Neural cell (in vitro differentiated cells): ENCODE results near the gene RPS4Y2. TPM values are rescaled to one million over a fixed set of nuclear protein-coding genes. Genes with fewer than 3 reads are reported as not detected.

Experiments
- H2AFZ ChIP-seq: fragments of 200-600, 300-800 bp; sonication (generic), shearing (Covaris generic); 2 replicates; pipeline ENCODE4 v1.6.0; 2014; ENCODE audit warnings: low read depth, mild to moderate bottlenecking, antibody characterized with exemption, low read length, moderate library complexity
- H3F3A ChIP-seq: fragments of 200-600 bp; shearing (Covaris generic); 2 replicates; pipeline ENCODE4 v1.6.1; 2016; ENCODE audit warnings: mild to moderate bottlenecking, moderate library complexity, mixed read lengths, antibody characterized with exemption, low read length; ENCODE audit not compliant: insufficient read depth, poor library complexity, severe bottlenecking
- H3K27ac ChIP-seq: fragments of 200-600, 300-800 bp; sonication (generic), shearing (Covaris generic); 2 replicates; pipeline ENCODE4 v1.5.1; 2014; ENCODE audit warnings: mild to moderate bottlenecking, low read length, moderate library complexity
- H3K27me3 ChIP-seq: fragments of 300-800, 200-600 bp; sonication (generic), shearing (Covaris generic); 2 replicates; pipeline ENCODE4 v1.6.0; 2014; ENCODE audit warnings: mild to moderate bottlenecking, low read depth, low read length, moderate library complexity; ENCODE audit not compliant: insufficient read depth
- H3K36me3 ChIP-seq: fragments of 300-800, 200-600 bp; sonication (generic), shearing (Covaris generic); 2 replicates; pipeline ENCODE4 v1.5.1; 2014; ENCODE audit warnings: mild to moderate bottlenecking, antibody characterized with exemption, low read length, moderate library complexity; ENCODE audit not compliant: insufficient read depth
- H3K4me2 ChIP-seq: fragments of 300-800, 200-600 bp; sonication (generic), shearing (Covaris generic); 2 replicates; pipeline ENCODE4 v1.6.0; 2014; ENCODE audit warnings: mild to moderate bottlenecking, low read length
- H3K4me3 ChIP-seq: fragments of 300-800, 200-600 bp; sonication (generic), shearing (Covaris generic); 2 replicates; pipeline ENCODE4 v1.5.1; 2014; ENCODE audit warnings: mild to moderate bottlenecking, low read length, moderate library complexity
- H3K79me2 ChIP-seq: fragments of 200-600 bp; shearing (Covaris generic); replicated peaks from 2 replicates; pipeline ENCODE4 v1.6.0; 2014; ENCODE audit warnings: mild to moderate bottlenecking, low read length, moderate library complexity; ENCODE audit not compliant: insufficient read depth
- H3K9ac ChIP-seq: fragments of 300-800, 200-600 bp; sonication (generic), shearing (Covaris generic); 2 replicates; pipeline ENCODE4 v1.6.1; 2016; ENCODE audit warnings: mild to moderate bottlenecking, low read length, mixed read lengths
- H3K9me2 ChIP-seq: fragments of 200-600 bp; shearing (Covaris generic); 2 replicates; pipeline ENCODE4 v1.6.1; 2016; ENCODE audit warnings: mild to moderate bottlenecking, low read length, mixed read lengths; ENCODE audit not compliant: insufficient read depth
- H3K9me3 ChIP-seq: fragments of 200-600, 300-800 bp; sonication (generic), shearing (Covaris generic); 2 replicates; pipeline ENCODE4 v1.6.1; 2016; ENCODE audit warnings: mild to moderate bottlenecking, mixed run types, low read length, moderate library complexity, mixed read lengths
- H4K20me1 ChIP-seq: fragments of 200-600 bp; shearing (Covaris generic); 2 replicates; pipeline ENCODE4 v1.6.1; 2016; ENCODE audit warnings: mild to moderate bottlenecking, mixed run types; ENCODE audit not compliant: insufficient read depth
- CTCF ChIP-seq: fragments of 450-650 bp; IDR thresholded peaks from 2 replicates; pipeline ENCODE4 v1.5.1; 2014; ENCODE audit warnings: antibody characterized with exemption, mild to moderate bottlenecking, moderate library complexity; ENCODE audit not compliant: poor library complexity, severe bottlenecking
- EP300 ChIP-seq: fragments of 450-650 bp; conservative IDR thresholded peaks from 2 replicates; pipeline ENCODE4 v1.6.1; 2014; ENCODE audit warnings: antibody characterized with exemption, mild to moderate bottlenecking, moderate library complexity; ENCODE audit not compliant: poor library complexity, severe bottlenecking
- EZH2 ChIP-seq: fragments of 200-600, 300-800 bp; shearing (Covaris generic), sonication (generic); IDR thresholded peaks from 2 replicates; pipeline ENCODE4 v1.6.1; 2014; ENCODE audit warnings: antibody characterized with exemption, low read length, borderline replicate concordance, mild to moderate bottlenecking; ENCODE audit not compliant: insufficient read depth, poor library complexity, severe bottlenecking
- MXI1 ChIP-seq: fragments of 450-650 bp; conservative IDR thresholded peaks from 2 replicates; pipeline ENCODE4 v1.6.1; 2014; ENCODE audit warnings: antibody characterized with exemption, mild to moderate bottlenecking; ENCODE audit not compliant: poor library complexity, severe bottlenecking
- POLR2AphosphoS5 ChIP-seq: IDR thresholded peaks from 2 replicates; pipeline ENCODE4 v1.6.1; 2012
- RAD21 ChIP-seq: fragments of 450-650 bp; conservative IDR thresholded peaks from 2 replicates; pipeline ENCODE4 v1.6.1; 2014; ENCODE audit warnings: antibody characterized with exemption, mild to moderate bottlenecking, moderate library complexity
- REST ChIP-seq: IDR thresholded peaks from 2 replicates; pipeline ENCODE4 v1.6.1; 2012; ENCODE audit warnings: borderline replicate concordance
- SMC3 ChIP-seq: fragments of 450-650 bp; conservative IDR thresholded peaks from 2 replicates; pipeline ENCODE4 v1.6.1; 2014; ENCODE audit warnings: antibody characterized with exemption, mild to moderate bottlenecking, moderate library complexity; ENCODE audit not compliant: poor library complexity
- TAF1 ChIP-seq: IDR thresholded peaks from 2 replicates; pipeline ENCODE4 v1.6.1; 2012; ENCODE audit warnings: low read depth
- polyA plus RNA-seq: library from polyadenylated mRNA; depleted of rRNA; stranded (reverse); fragments of >200 nt; gene quantifications from 2 replicates; pipeline ENCODE4 v1.2.3, GENCODE V29; 2014

Gene RPS4Y2
- polyA plus RNA-seq, 1 donor from 2014 or later: not detected

- no peaks in the 10 kb centered on the region for H3F3A ChIP-seq
- no peaks in the 10 kb centered on the region for H3K36me3 ChIP-seq
- H2AFZ ChIP-seq: no peak overlapping the region
- H3K27ac ChIP-seq: no peak overlapping the region
- TF ChIP-seq CTCF (no peak), EP300 (no peak), TAF1 (no peak), RAD21 (no peak), REST (no peak), SMC3 (no peak), MXI1 (no peak), POLR2AphosphoS5 (no peak), EZH2 (no peak)
- no peaks in the 10 kb centered on the region for H3K9me3 ChIP-seq
- no peaks in the 10 kb centered on the region for H3K79me2 ChIP-seq
- H4K20me1 ChIP-seq: no peaks in the 10 kb centered on the region
- no peak overlapping the region for H3K4me3 ChIP-seq
- H3K9me2 ChIP-seq: no peaks in the 10 kb centered on the region
- no peak overlapping the region for H3K4me2 ChIP-seq
- H3K9ac ChIP-seq: no peak overlapping the region
- H3K27me3 ChIP-seq: no peaks in the 10 kb centered on the region
Observed at GRCh38 chrY:20763869-20764268, 8.0 kb downstream of the RPS4Y2 start.

GRCh38 chrY:20765117-20765516, 9.2 kb downstream of the RPS4Y2 start:
- Histone ChIP-seq H3K4me3 (no peak overlapping the region), H3K9ac (no peak overlapping the region), H2AFZ (no peak overlapping the region), H3K9me3 (no peaks in the 10 kb centered on the region), H3K79me2 (no peaks in the 10 kb centered on the region), H3K9me2 (no peaks in the 10 kb centered on the region), H3K4me2 (no peak overlapping the region), H3K36me3 (no peaks in the 10 kb centered on the region), H3K27me3 (no peaks in the 10 kb centered on the region), H3F3A (no peaks in the 10 kb centered on the region), H3K27ac (no peak overlapping the region), H4K20me1 (no peaks in the 10 kb centered on the region)
- TF ChIP-seq REST (no peak), SMC3 (no peak), EP300 (no peak), CTCF (no peak), MXI1 (no peak), POLR2AphosphoS5 (no peak), TAF1 (no peak), EZH2 (no peak), RAD21 (no peak)
